Astrocyte of the spinal cord (primary cell): ENCODE data around the gene CDK5R2.
"Not testable (repeated sequence)": the region's sequence is repeated elsewhere in the genome, so short reads cannot be mapped to it uniquely, and the experiment has no call there.

Experiments
- DNase-seq: peaks from one replicate; pipeline ENCODE4 v3.0.0; 2011; ENCODE audit warnings: low read depth, low spot score
- H3K4me3 ChIP-seq: 2 replicates; pipeline ENCODE4 v1.5.1; 2011; ENCODE audit warnings: low read depth, mild to moderate bottlenecking, low read length, moderate library complexity
- CTCF ChIP-seq: IDR thresholded peaks from 2 replicates; pipeline ENCODE4 v1.5.1; 2012; ENCODE audit warnings: low read depth, mild to moderate bottlenecking, low read length, inconsistent platforms
- in situ Hi-C: cut with HindIII; loops from 2 replicates; pipeline ENCODE4 v1.10.0; 2017; ENCODE audit warnings: low sequenced_read_pairs

Gene CDK5R2

GRCh38 chr2:218927876-218928275, 31.6 kb upstream of the CDK5R2 start:
- no peak for DNase-seq
- in situ Hi-C loops, result no loop called here
- no peak for TF ChIP-seq CTCF

GRCh38 chr2:218930488-218930887, 29.0 kb upstream of the CDK5R2 start:
- in situ Hi-C loops, DNase-seq, H3K4me3 ChIP-seq: not testable (repeated sequence)

More at GRCh38 chr2:218927876-218928275, 31.6 kb upstream of the CDK5R2 start:
- H3K4me3 ChIP-seq, result no peak overlapping the region

- DNase-seq, in situ Hi-C loops: not testable (repeated sequence)
Measured at GRCh38 chr2:218931751-218932150, 27.7 kb upstream of the CDK5R2 start.

GRCh38 chr2:218944759-218945404, 14.6 kb upstream of the CDK5R2 start:
- in situ Hi-C loops, result no loop called here
- no peak for DNase-seq
- no peak for TF ChIP-seq CTCF
- H3K4me3 ChIP-seq, result no peak overlapping the region

More at GRCh38 chr2:218931751-218932150, 27.7 kb upstream of the CDK5R2 start:
- H3K4me3 ChIP-seq, result not testable (repeated sequence)

GRCh38 chr2:218946621-218947020, 12.8 kb upstream of the CDK5R2 start:
- in situ Hi-C loops, result no loop called here
- H3K4me3 ChIP-seq, result no peak overlapping the region
- no peak for DNase-seq
- TF ChIP-seq CTCF, result no peak

GRCh38 chr2:218952160-218952559, 7.3 kb upstream of the CDK5R2 start:
- no peak for TF ChIP-seq CTCF
- H3K4me3 ChIP-seq, result no peak overlapping the region
- in situ Hi-C loops, result no loop called here
- DNase-seq, result no peak

- in situ Hi-C loops, result no loop called here
- DNase-seq, result no peak
- peak; percentile 8 for TF ChIP-seq CTCF
- H3K4me3 ChIP-seq, result no peak overlapping the region
Measured at GRCh38 chr2:218953366-218953954, 6.0 kb upstream of the CDK5R2 start.
